HG02884 (cell line): ENCODE data around the gene ANKRD65.

Experiments
- ATAC-seq: cut with Tn5 transposase; IDR thresholded peaks from one replicate; pipeline ENCODE4 v1.9.1; 2021; ENCODE audit warnings: mild to moderate bottlenecking, moderate library complexity; ENCODE audit not compliant: unreplicated experiment

ANKRD65 gene

GRCh38 chr1:1442069-1442770 lies 21.1 kb upstream of the ANKRD65 start:
- no peak for ATAC-seq

DNA sequence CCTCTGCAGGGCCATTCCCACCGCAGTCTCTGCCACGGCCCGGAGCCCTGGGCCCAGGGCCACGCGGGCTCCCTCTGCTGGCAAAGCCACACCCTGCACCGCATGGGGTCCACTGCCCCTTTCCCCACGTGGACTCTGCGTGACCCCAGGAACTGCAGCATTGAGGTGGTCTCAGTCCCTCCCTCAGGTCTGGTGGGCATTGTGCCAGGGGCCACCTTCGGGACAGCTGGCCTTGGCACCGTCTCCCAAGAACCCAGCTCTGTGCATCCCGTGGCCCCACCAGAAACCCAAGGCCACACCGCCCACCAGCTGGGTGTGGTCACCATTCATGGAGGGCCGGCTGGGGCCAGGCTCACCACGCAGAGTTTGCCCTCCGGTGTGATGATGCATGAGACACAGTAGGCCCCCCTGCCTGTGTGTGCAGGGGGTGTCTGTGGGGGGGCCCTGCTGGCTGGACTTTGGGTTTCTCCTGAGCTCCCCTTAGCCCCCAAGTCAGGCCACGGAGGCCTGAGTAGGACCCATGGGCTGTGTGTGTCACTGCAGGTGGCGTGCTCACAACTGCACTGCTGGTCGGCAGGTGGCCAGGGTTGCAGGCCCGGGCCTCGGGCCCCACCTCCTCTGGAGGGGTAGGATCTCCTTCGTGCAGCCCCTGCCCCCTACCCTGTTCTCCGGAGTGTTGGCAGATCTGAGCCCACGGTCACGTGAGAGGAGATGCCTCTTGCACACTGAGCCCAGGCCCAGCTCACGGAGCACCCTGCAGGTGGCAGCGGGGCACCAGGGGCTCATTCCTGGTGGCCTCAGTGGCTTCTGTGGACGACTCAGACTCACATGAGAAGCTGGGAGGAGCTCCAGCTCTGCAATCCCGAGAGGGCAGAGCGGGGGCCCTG lies 20.2 kb upstream of the ANKRD65 start:
- ATAC-seq = no peak

- no peak for ATAC-seq
Measured at GRCh38 chr1:1440262-1441001, 19.4 kb upstream of the ANKRD65 start.

- ATAC-seq = no peak
Measured at GRCh38 chr1:1439546-1440261, 18.6 kb upstream of the ANKRD65 start.

- ATAC-seq = no peak
Measured at GRCh38 chr1:1438531-1439381, 17.7 kb upstream of the ANKRD65 start.

DNA sequence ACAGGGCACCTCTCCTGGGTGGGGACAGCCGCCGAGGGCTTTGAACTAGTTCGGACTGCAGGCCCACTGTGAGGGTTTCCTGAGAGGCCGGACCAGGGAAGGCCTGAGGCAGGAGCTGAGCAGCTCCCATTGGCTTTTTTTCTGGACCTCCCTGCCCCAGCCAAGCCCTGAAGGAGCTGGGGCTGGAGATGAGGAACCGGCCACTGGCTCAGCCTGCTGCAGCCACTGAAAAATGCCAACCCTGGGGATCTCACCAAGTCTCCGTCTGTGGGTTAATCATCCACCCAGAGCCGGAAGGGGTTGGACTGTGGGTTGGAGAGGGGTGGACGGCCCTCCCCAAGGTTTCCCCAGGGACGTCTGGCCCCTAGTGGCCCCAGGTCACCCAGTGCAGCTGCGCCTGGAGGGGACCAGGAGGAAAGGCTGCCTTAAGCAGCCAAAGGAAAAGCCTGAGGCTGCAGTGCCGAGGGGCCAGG lies 16.9 kb upstream of the ANKRD65 start:
- no peak for ATAC-seq

DNA sequence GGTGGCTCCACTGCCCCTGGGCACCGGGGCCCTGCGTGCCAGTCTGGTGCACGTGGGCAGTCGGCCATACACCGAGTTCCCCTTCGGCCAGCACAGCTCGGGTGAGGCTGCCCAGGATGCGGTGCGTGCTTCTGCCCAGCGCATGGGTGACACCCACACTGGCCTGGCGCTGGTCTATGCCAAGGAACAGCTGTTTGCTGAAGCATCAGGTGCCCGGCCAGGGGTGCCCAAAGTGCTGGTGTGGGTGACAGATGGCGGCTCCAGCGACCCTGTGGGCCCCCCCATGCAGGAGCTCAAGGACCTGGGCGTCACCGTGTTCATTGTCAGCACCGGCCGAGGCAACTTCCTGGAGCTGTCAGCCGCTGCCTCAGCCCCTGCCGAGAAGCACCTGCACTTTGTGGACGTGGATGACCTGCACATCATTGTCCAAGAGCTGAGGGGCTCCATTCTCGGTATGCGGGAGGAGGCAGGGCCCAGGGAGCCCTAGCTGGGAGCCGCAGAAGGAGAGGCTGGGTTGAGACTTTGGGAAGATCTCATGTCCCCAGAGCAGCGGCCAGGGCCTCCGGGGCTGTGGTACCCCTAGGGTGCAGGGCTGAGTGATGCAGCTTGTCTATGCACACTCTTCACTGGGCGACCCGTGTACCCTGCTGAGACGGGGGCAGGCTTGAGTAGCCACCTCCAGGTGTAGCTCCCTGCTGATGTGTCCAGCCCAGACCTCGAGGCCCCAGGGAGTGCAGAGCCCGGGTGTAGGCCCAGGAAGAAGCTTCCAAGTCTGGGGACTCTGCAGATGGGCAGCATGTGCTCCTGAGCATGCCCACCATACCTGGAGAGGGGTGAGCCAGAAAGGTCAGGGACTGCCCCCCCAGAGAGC lies 16.2 kb upstream of the ANKRD65 start:
- no peak for ATAC-seq

DNA sequence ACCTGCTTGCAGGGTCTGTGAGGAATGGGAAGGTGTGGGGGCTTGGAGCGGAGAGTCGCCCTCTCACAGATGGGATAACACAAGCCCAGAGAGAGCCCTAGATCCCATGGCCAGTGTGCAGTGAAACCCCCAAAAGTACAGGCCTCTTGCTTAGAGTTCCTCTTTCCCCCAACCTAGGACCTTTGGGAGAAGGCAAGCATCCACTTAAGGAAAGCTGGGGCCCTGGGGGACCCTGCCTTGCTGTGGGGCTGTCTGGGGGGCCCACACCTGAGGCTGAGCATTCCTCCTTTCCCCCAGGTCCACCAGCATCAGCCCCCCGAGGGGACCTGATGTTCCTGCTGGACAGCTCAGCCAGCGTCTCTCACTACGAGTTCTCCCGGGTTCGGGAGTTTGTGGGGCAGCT lies 15.6 kb upstream of the ANKRD65 start:
- no peak for ATAC-seq

DNA sequence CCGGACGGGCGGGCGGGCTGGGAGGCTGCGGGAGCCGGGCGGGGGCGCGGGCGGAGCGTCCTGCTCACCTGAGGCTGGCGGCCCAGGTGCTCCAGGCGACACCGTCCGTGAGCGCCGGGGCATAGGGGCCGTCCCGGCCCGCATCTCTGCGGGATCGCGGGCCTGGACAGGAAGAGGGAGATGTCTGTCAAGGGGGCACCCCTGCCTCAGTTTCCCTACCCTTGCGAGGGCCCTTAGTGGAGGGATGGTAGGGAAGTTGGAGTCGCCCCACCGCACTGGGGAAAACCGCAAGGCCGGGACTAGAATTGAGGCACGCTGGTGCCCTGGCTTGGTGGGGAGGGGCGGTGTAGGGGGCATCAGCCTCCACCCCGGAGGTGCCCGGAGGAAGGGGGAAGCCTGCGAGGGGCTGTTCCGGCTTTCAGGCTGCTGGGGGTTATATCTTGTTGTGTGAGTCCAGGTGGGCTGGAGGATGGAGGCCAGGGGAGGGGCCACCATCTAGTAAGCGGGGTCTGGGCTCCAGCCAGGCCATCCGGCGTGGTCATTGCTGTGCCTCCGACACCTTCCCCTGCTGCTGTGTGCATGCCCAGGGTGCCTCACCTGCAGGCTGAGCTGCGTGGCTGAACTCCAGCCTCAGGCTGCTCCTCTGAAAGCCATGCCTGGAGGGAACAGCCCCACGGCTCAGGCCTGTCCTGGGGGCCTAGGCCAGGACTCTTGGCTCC lies 15.0 kb upstream of the ANKRD65 start:
- ATAC-seq = no peak

- no peak for ATAC-seq
Measured at GRCh38 chr1:1435106-1435903, 14.2 kb upstream of the ANKRD65 start, which contains the start of gene VWA1. Gene VWA1 (plus strand): TSS chr1:1435690. CDS start chr1:1435749, 59 bp downstream.

GRCh38 chr1:1434824-1435105 lies 13.7 kb upstream of the ANKRD65 start:
- no peak for ATAC-seq

DNA sequence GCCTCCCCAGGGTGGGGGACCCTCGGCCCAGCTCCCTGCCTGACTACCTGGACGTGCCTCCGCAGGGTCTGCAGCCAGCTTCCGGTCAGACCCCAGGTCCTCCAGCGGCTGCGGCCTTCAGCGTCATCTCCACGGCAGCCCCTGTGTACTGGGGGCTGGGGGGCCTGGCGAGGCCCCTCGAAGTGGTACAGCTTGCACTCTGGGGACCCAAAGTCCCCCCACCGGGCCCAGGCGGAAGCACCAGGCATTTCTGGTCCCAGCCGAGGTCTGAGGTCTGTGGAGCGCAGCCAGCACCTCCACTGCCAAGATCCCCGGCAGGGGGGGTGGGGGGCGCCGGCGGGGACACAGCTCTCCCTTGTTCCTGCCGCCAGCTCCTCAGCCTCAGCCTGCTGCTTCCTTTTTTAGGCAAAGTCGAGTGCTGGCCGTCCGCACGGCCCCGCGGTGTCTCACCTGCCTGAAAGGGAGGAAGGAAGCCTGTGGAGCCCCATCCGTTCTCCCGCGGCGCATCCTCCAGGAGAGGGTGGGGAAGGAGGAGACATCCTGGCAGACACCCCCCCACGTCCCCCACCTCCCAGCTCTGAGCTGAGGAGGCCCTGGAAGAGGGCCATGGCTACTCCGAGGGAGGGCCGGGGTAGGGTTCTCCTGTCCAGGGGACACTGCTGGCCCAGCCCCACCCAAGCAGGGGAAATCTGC lies 13.2 kb upstream of the ANKRD65 start:
- no peak for ATAC-seq

- ATAC-seq = no peak
Measured at GRCh38 chr1:1433804-1434130, 12.7 kb upstream of the ANKRD65 start.

DNA sequence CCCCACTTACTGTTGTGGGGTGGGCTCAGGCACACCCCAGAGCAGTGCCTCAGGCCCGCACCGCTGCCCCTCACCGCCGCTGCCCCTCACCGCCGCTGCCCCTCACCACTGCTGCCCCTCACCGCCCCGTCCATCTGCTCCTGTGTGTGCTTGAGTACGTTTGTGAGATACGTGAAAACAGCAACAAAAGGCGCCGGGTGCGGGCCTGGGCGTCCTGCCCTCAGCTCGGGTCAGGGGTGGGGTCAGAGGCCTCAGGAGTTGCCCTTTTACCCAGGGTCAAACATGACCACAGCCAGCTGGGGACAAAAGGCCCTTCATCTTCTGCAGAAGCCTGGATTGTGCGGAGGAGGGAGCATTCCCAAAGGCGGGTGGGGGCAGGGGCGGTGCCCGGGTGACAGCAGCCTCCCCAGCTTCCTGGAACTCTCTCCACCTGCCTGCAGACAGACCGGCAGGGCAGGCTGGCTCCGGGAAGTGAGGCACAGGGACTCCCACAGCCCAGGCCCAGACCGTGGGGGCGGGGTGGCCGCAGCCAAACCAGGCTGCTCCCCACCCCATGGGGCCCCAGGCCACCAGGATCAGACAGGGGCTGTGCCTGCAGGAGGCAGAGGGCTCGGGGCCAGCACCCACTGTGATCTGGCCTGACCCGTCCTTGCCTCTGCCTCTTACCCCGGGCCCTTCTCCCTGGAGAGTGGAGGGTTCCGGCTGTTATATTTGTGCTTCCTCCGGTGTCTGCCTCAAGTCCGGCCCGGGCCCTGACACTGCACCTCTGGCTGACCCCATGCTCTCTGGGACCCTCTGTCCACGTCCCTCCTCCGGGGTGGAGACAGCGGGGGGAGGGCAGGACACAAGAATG lies 12.1 kb upstream of the ANKRD65 start:
- ATAC-seq = no peak

GRCh38 chr1:1432274-1432950 lies 11.3 kb upstream of the ANKRD65 start:
- ATAC-seq = no peak

DNA sequence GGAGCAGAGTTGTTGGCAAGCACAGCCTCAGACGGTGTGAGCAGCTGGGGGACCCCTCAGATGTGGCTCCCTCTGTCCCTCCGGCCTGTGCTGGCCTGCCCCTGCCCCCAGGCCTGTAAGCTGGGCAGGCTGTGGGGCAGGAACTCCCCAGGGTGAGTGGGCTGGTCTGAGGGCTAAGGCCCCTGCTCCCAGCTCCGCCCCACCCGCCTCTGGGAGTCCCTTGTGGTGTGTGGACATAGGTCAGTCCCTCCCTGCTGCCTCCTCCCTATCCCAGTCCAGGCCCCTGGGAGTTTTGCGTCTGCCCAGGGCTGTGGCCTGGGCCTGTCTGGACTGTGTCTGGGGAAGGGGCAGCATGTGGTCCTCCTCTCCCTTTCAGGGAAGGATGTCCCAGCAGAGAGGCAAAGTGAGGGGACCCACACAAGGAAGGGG lies 10.8 kb upstream of the ANKRD65 start:
- ATAC-seq = no peak
